ENCODE measurements around the gene UGGT2.
"Not testable (repeated sequence)": the region's sequence is repeated elsewhere in the genome, so short reads cannot be mapped to it uniquely, and the experiment has no call there.

UGGT2 gene

GRCh38 chr13:95797016-95797415 is 256.2 kb downstream of the UGGT2 start:
- no peak overlapping the region for H3K9ac ChIP-seq (ENCODE audit: low read length)
- no peak overlapping the region for H3K27ac ChIP-seq (ENCODE audit: low read length)
- H3K4me3 ChIP-seq (ENCODE audit: low read length), result no peak overlapping the region
- TF ChIP-seq EZH2phosphoT487 (IDR thresholded peaks at IDR 0.05; ENCODE audit: low read depth), result no peak
- TF ChIP-seq, protein P1, sequence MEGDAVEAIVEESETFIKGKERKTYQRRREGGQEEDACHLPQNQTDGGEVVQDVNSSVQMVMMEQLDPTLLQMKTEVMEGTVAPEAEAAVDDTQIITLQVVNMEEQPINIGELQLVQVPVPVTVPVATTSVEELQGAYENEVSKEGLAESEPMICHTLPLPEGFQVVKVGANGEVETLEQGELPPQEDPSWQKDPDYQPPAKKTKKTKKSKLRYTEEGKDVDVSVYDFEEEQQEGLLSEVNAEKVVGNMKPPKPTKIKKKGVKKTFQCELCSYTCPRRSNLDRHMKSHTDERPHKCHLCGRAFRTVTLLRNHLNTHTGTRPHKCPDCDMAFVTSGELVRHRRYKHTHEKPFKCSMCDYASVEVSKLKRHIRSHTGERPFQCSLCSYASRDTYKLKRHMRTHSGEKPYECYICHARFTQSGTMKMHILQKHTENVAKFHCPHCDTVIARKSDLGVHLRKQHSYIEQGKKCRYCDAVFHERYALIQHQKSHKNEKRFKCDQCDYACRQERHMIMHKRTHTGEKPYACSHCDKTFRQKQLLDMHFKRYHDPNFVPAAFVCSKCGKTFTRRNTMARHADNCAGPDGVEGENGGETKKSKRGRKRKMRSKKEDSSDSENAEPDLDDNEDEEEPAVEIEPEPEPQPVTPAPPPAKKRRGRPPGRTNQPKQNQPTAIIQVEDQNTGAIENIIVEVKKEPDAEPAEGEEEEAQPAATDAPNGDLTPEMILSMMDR (IDR thresholded peaks at IDR 0.05; ENCODE audit: low read depth, low read length), result no peak
- H4K20me1 ChIP-seq (ENCODE audit: insufficient read depth, low read length), result no peaks in the 10 kb centered on the region
- no peaks in the 10 kb centered on the region for H3K9me3 ChIP-seq (ENCODE audit: insufficient read depth, low read length)
- H3K27me3 ChIP-seq (ENCODE audit: low read depth, low read length), result no peaks in the 10 kb centered on the region
- H3K79me2 ChIP-seq (ENCODE audit: low read length), result no peaks in the 10 kb centered on the region
- no peak overlapping the region for H3K4me2 ChIP-seq (ENCODE audit: low read length)
- peaks cover 23% of the 10 kb centered on the region for H3K36me3 ChIP-seq (replicated peaks; ENCODE audit: low read depth, low read length)
- no peak overlapping the region for H2AFZ ChIP-seq (ENCODE audit: low read depth, low read length)
- no peaks in the 10 kb centered on the region for H3K4me1 ChIP-seq (ENCODE audit: low read length)

DNA sequence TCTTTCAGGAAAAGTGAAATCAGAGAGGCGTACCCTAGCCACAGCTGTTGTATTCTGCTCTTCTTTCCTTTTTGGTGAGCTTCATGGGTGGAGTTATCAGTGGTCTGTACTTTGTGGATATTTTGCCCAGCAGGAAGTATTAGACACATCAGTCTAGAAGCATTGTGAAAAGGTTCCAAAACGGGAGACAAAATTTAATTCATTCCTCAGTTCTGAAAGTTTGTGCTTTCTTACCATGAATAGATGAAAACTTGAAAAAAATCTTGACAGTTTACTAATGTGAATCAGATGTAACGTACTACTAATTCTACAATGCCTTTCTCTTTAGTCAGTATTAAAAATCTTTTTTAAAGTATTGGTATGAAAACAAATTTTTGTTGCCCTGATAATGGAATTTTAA is 259.4 kb downstream of the UGGT2 start:
- no peaks in the 10 kb centered on the region for H4K20me1 ChIP-seq (ENCODE audit: insufficient read depth, low read length)
- H2AFZ ChIP-seq (ENCODE audit: low read depth, low read length), result no peak overlapping the region
- H3K4me2 ChIP-seq (ENCODE audit: low read length), result no peak overlapping the region
- peaks cover 40% of the 10 kb centered on the region for H3K36me3 ChIP-seq (replicated peaks; ENCODE audit: low read depth, low read length)
- H3K9me3 ChIP-seq (ENCODE audit: insufficient read depth, low read length), result no peaks in the 10 kb centered on the region
- H3K27me3 ChIP-seq (ENCODE audit: low read depth, low read length), result no peaks in the 10 kb centered on the region
- no peak for TF ChIP-seq EZH2phosphoT487 (IDR thresholded peaks at IDR 0.05; ENCODE audit: low read depth)
- TF ChIP-seq, protein P1 (IDR thresholded peaks at IDR 0.05; ENCODE audit: low read depth, low read length), result no peak
- no peaks in the 10 kb centered on the region for H3K4me1 ChIP-seq (ENCODE audit: low read length)
- H3K4me3 ChIP-seq (ENCODE audit: low read length), result no peak overlapping the region
- H3K9ac ChIP-seq (ENCODE audit: low read length), result no peak overlapping the region
- H3K79me2 ChIP-seq (ENCODE audit: low read length), result no peaks in the 10 kb centered on the region
- H3K27ac ChIP-seq (ENCODE audit: low read length), result no peak overlapping the region

GRCh38 chr13:95793018-95793555 is 260.1 kb downstream of the UGGT2 start:
- no peak for TF ChIP-seq EZH2phosphoT487 (IDR thresholded peaks at IDR 0.05; ENCODE audit: low read depth)
- TF ChIP-seq, protein P1 (IDR thresholded peaks at IDR 0.05; ENCODE audit: low read depth, low read length), result no peak
- H3K27me3 ChIP-seq (ENCODE audit: low read depth, low read length), result no peaks in the 10 kb centered on the region
- no peaks in the 10 kb centered on the region for H4K20me1 ChIP-seq (ENCODE audit: insufficient read depth, low read length)
- H3K79me2 ChIP-seq (ENCODE audit: low read length), result no peaks in the 10 kb centered on the region
- no peaks in the 10 kb centered on the region for H3K4me1 ChIP-seq (ENCODE audit: low read length)
- no peak overlapping the region for H3K4me2 ChIP-seq (ENCODE audit: low read length)
- no peak overlapping the region for H3K9ac ChIP-seq (ENCODE audit: low read length)
- peaks cover 47% of the 10 kb centered on the region for H3K36me3 ChIP-seq (replicated peaks; ENCODE audit: low read depth, low read length)
- H3K27ac ChIP-seq (ENCODE audit: low read length), result no peak overlapping the region
- no peak overlapping the region for H3K4me3 ChIP-seq (ENCODE audit: low read length)
- no peaks in the 10 kb centered on the region for H3K9me3 ChIP-seq (ENCODE audit: insufficient read depth, low read length)
- no peak overlapping the region for H2AFZ ChIP-seq (ENCODE audit: low read depth, low read length)

GRCh38 chr13:95791084-95791722 is 262.0 kb downstream of the UGGT2 start:
- Histone ChIP-seq H3K9ac (ENCODE audit: low read length) (no peak overlapping the region), H2AFZ (ENCODE audit: low read depth, low read length) (no peak overlapping the region), H3K36me3 (replicated peaks; ENCODE audit: low read depth, low read length) (peaks cover 52% of the 10 kb centered on the region), H3K4me3 (ENCODE audit: low read length) (no peak overlapping the region), H3K79me2 (ENCODE audit: low read length) (no peaks in the 10 kb centered on the region), H3K27ac (ENCODE audit: low read length) (no peak overlapping the region), H3K9me3 (ENCODE audit: insufficient read depth, low read length) (no peaks in the 10 kb centered on the region), H4K20me1 (ENCODE audit: insufficient read depth, low read length) (no peaks in the 10 kb centered on the region), H3K4me2 (ENCODE audit: low read length) (no peak overlapping the region), H3K4me1 (ENCODE audit: low read length) (no peaks in the 10 kb centered on the region), H3K27me3 (ENCODE audit: low read depth, low read length) (no peaks in the 10 kb centered on the region)
- no peak for TF ChIP-seq EZH2phosphoT487 (IDR thresholded peaks at IDR 0.05; ENCODE audit: low read depth)
- TF ChIP-seq, protein P1 (IDR thresholded peaks at IDR 0.05; ENCODE audit: low read depth, low read length), result no peak

DNA sequence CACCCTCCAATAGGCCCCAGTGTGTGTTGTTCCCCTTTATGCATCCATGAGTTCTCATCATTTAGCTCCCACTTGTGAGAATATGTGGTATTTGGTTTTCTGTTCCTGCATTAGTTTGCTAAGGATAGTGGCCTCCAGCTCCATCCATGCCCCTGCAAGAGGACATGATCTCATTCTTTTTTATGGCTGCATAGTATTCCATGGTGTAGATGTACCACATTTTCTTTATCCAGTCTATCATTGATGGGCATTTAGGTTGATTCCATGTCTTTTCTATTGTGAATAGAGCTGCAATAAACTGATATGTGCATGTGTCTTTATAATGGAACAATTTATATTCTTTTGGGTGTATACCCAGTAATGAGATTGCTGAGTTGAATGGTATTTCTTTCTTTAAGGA is 263.9 kb downstream of the UGGT2 start:
- H3K4me1 ChIP-seq (ENCODE audit: low read length); H3K9ac ChIP-seq (ENCODE audit: low read length); H3K4me3 ChIP-seq (ENCODE audit: low read length); H3K27ac ChIP-seq (ENCODE audit: low read length); H3K79me2 ChIP-seq (ENCODE audit: low read length); H3K4me2 ChIP-seq (ENCODE audit: low read length); H3K27me3 ChIP-seq (ENCODE audit: low read depth, low read length); H2AFZ ChIP-seq (ENCODE audit: low read depth, low read length); H3K9me3 ChIP-seq (ENCODE audit: insufficient read depth, low read length); H4K20me1 ChIP-seq (ENCODE audit: insufficient read depth, low read length): not testable (repeated sequence)
- peaks cover 58% of the 10 kb centered on the region for H3K36me3 ChIP-seq (replicated peaks; ENCODE audit: low read depth, low read length)
